Body of pancreas (tissue), 4 donors: ENCODE measurements around the gene CD274.

Source experiments
- CTCF ChIP-seq, 7 experiments: fragments of 450-650 bp in 4 of 7; fragments of 200-600 bp in 3 of 7; sonication (generic) in 3 of 7; IDR thresholded peaks; one replicate each; pipeline ENCODE4 v1.5.1; 2016 to 2019; ENCODE audit warnings: antibody characterized with exemption in 7 of 7
- POLR2A ChIP-seq, 3 donors: fragments of 450-650 bp; IDR thresholded peaks; one replicate each; pipeline ENCODE4 v1.6.1; 2016; ENCODE audit warnings: antibody characterized with exemption in 3 of 3, mild to moderate bottlenecking in 2 of 3

- TF ChIP-seq CTCF (IDR thresholded peaks at IDR 0.05), result no peak
- no peak for TF ChIP-seq POLR2A (IDR thresholded peaks at IDR 0.05)
Observed at GRCh38 chr9:5430912-5431311, 19.4 kb upstream of the CD274 start.
